OCI-LY3 (cell line): ENCODE measurements around the gene FRMD4A.

Experiments used
- CTCF ChIP-seq: fragments of 200-600, 300-600 bp; sonication (generic); IDR thresholded peaks from 2 replicates; pipeline ENCODE4 v1.5.1; 2014; ENCODE audit warnings: antibody characterized with exemption, low read length, low read depth
- EZH2phosphoT487 ChIP-seq: fragments of 200-600 bp; shearing (Covaris generic); IDR thresholded peaks from 2 replicates; pipeline ENCODE4 v1.6.1; 2018; ENCODE audit warnings: antibody characterized with exemption, mixed run types, low read depth

DNA sequence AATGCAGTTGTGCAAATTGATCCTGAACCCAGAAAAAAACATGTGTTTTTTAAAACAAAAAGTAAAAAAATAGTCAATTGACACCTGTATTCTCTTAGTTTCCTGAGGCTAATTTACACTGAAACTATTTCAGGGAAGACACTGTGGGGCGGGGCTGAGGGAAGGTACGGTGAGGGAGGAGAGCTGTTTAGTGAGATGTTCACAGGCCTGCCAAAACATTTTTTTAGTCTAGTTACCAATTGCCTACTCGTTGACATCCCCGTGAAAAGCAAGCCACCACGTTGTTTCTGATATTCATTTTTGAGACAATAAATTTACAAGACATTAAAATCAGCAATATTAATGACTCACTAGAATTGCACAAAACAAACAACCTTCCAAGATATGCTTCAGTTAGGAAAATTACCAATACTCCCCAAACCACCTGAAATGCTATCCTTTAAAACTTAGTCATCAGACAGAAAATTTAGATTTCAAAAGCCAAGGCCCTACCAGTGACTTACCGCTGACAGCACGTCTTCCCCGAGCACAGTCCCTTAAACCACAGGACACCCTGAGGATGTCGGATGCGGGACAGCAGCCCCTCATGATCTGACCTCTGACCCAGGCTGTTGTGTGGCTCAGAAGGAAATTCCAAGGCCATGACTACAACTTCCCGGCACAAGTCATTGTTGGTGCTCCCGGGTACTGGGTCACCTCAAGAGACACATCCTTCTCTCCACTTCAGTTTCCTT is 464.8 kb downstream of the FRMD4A start:
- no peak for TF ChIP-seq CTCF
- TF ChIP-seq EZH2phosphoT487, result no peak
